IMR-90 (cell line): ENCODE measurements around the gene HMX3. TPM values are rescaled to one million over a fixed set of nuclear protein-coding genes. Genes with fewer than 3 reads are reported as not detected.
A peak's percentile ranks its signal among the peaks of the same experiment; 100 is the strongest.

ENCODE experiments used
- ATAC-seq: fragments of 200-7000 bp; cut with Tn5 transposase; 2 replicates; pipeline ENCODE4 v1.9.1; 2020; ENCODE audit warnings: low read depth, mild to moderate bottlenecking, moderate library complexity
- BruUV-seq: library from RNA; stranded (reverse); fragments of 400-500 nt; replicated peaks from 2 replicates; lab custom pipeline; 2021; lab: Mats Ljungman, UMichigan
- CTCF ChIA-PET: fragments of 300-600 bp; formaldehyde crosslinking; extraction: SDS; loops from one replicate; lab custom pipeline; 2021; ENCODE audit warnings: antibody characterized with exemption; lab: Yijun Ruan, JAX
- POLR2A ChIA-PET: fragments of 300-600 bp; sonication (Branson Sonifier 250); formaldehyde crosslinking; loops from one replicate; lab custom pipeline; 2022; ENCODE audit warnings: antibody characterized with exemption; ENCODE audit not compliant: unreplicated experiment; lab: Charles Lee
- DNase-seq: peaks from one replicate; pipeline ENCODE4 v3.0.0; 2013
- H2AFZ ChIP-seq: replicated peaks from 2 replicates; pipeline ENCODE3; 2013; ENCODE audit warnings: low read length, mild to moderate bottlenecking; ENCODE audit not compliant: poor library complexity
- H2AK5ac ChIP-seq: 2 replicates; pipeline ENCODE4 v1.6.1; 2013; ENCODE audit warnings: low read depth, low read length, inconsistent platforms
- H2AK9ac ChIP-seq: replicated peaks from 2 replicates; pipeline ENCODE3; 2013; ENCODE audit warnings: mild to moderate bottlenecking, low read depth, low read length, moderate library complexity; ENCODE audit not compliant: poor library complexity
- H2BK120ac ChIP-seq: 2 replicates; pipeline ENCODE4 v1.6.1; 2013; ENCODE audit warnings: low read depth, low read length, inconsistent platforms
- H2BK15ac ChIP-seq: 3 replicates; pipeline ENCODE4 v1.6.1; 2013; ENCODE audit warnings: low read depth, low read length, inconsistent platforms
- H2BK20ac ChIP-seq: 2 replicates; pipeline ENCODE4 v1.6.1; 2013; ENCODE audit warnings: low read depth, mild to moderate bottlenecking, inconsistent platforms, low read length, moderate library complexity
- H2BK5ac ChIP-seq: 2 replicates; pipeline ENCODE4 v1.6.1; 2013; ENCODE audit warnings: mild to moderate bottlenecking, low read depth, low read length, inconsistent platforms; ENCODE audit not compliant: poor library complexity, severe bottlenecking
- H3K14ac ChIP-seq: replicated peaks from 2 replicates; pipeline ENCODE4 v1.6.1; 2013; ENCODE audit warnings: low read depth, low read length, inconsistent platforms
- H3K18ac ChIP-seq: 2 replicates; pipeline ENCODE4 v1.6.1; 2013; ENCODE audit warnings: low read depth, low read length, control low read depth
- H3K23ac ChIP-seq: 2 replicates; pipeline ENCODE4 v1.6.1; 2013; ENCODE audit warnings: low read depth, low read length, inconsistent platforms
- H3K27ac ChIP-seq: 2 replicates; pipeline ENCODE4 v1.5.1; 2013; ENCODE audit warnings: mild to moderate bottlenecking, control low read depth, low read length; ENCODE audit not compliant: insufficient read depth
- H3K27me3 ChIP-seq: 2 replicates; pipeline ENCODE4 v1.6.1; 2013; ENCODE audit warnings: low read length; ENCODE audit not compliant: control insufficient read depth, insufficient read depth
- H3K36me3 ChIP-seq: 2 replicates; pipeline ENCODE4 v1.6.1; 2013; ENCODE audit warnings: low read length, mixed read lengths; ENCODE audit not compliant: control insufficient read depth, insufficient read depth
- H3K4ac ChIP-seq: 2 replicates; pipeline ENCODE4 v1.6.1; 2013; ENCODE audit warnings: low read depth, low read length, inconsistent platforms
- H3K4me1 ChIP-seq: 2 replicates; pipeline ENCODE4 v1.6.1; 2013; ENCODE audit warnings: low read length, mixed read lengths; ENCODE audit not compliant: control insufficient read depth, insufficient read depth
- H3K4me2 ChIP-seq: 2 replicates; pipeline ENCODE4 v1.6.1; 2013; ENCODE audit warnings: low read depth, mild to moderate bottlenecking, control low read depth, low read length, moderate library complexity
- H3K4me3 ChIP-seq: 2 replicates; pipeline ENCODE4 v1.5.1; 2013; ENCODE audit warnings: low read depth, mild to moderate bottlenecking, control low read depth, low read length, moderate library complexity; ENCODE audit not compliant: insufficient read depth
- H3K56ac ChIP-seq: 2 replicates; pipeline ENCODE4 v1.6.1; 2013; ENCODE audit warnings: low read length, inconsistent platforms; ENCODE audit not compliant: insufficient read depth; ENCODE audit errors: extremely low read depth
- H3K79me1 ChIP-seq, 2 experiments: 2 replicates each; pipeline ENCODE4 v1.6.1; 2013; ENCODE audit warnings: low read length in 2 of 2, inconsistent platforms in 1 of 2, low read depth in 1 of 2
- H3K9ac ChIP-seq: 2 replicates; pipeline ENCODE4 v1.6.1; 2013; ENCODE audit warnings: low read depth, low read length, control low read depth
- H3K9me1 ChIP-seq: 2 replicates; pipeline ENCODE4 v1.6.1; 2013; ENCODE audit warnings: low read length, inconsistent platforms; ENCODE audit not compliant: insufficient read depth
- H3K9me3 ChIP-seq: 2 replicates; pipeline ENCODE4 v1.6.1; 2013; ENCODE audit warnings: low read length; ENCODE audit not compliant: control insufficient read depth, insufficient read depth
- H4K20me1 ChIP-seq: 2 replicates; pipeline ENCODE4 v1.6.1; 2013; ENCODE audit warnings: low read length, inconsistent platforms; ENCODE audit not compliant: insufficient read depth
- H4K5ac ChIP-seq: 2 replicates; pipeline ENCODE4 v1.6.1; 2013; ENCODE audit warnings: mild to moderate bottlenecking, low read depth, low read length, control low read depth
- H4K8ac ChIP-seq, 2 experiments: 2 replicates each; pipeline ENCODE4 v1.6.1; 2013; ENCODE audit warnings: low read depth in 2 of 2, low read length in 2 of 2, control low read depth in 1 of 2, inconsistent platforms in 1 of 2
- H4K91ac ChIP-seq: 2 replicates; pipeline ENCODE4 v1.6.1; 2013; ENCODE audit warnings: low read depth, low read length, inconsistent platforms; ENCODE audit not compliant: insufficient read depth
- BHLHE40 ChIP-seq: fragments of 150-350 bp; IDR thresholded peaks from 2 replicates; pipeline ENCODE4 v1.6.1; 2016; ENCODE audit warnings: mild to moderate bottlenecking, low read depth, low read length
- CEBPB ChIP-seq: IDR thresholded peaks from 2 replicates; pipeline ENCODE4 v1.6.1; 2012; ENCODE audit warnings: low read depth, low read length, improper control_type of control experiment
- CHD1 ChIP-seq: IDR thresholded peaks from 2 replicates; pipeline ENCODE4 v1.6.1; 2012; ENCODE audit warnings: low read depth, low read length, improper control_type of control experiment
- CTCF ChIP-seq: conservative IDR thresholded peaks from 2 replicates; pipeline ENCODE4 v1.5.1; 2012; ENCODE audit warnings: mild to moderate bottlenecking, low read depth, low read length, improper control_type of control experiment
- ELK1 ChIP-seq: fragments of 150-350 bp; IDR thresholded peaks from 2 replicates; pipeline ENCODE4 v1.6.1; 2016; ENCODE audit warnings: low read depth, mild to moderate bottlenecking, low read length, moderate library complexity, borderline replicate concordance
- FOS ChIP-seq: fragments of 150-350 bp; IDR thresholded peaks from 2 replicates; pipeline ENCODE4 v1.6.1; 2016; ENCODE audit warnings: low read depth, low read length
- MAFK ChIP-seq: IDR thresholded peaks from 2 replicates; pipeline ENCODE4 v1.6.1; 2012; ENCODE audit warnings: low read depth, low read length, improper control_type of control experiment
- MAZ ChIP-seq: IDR thresholded peaks from 2 replicates; pipeline ENCODE4 v1.6.1; 2012; ENCODE audit warnings: low read depth, mild to moderate bottlenecking, low read length, improper control_type of control experiment, moderate library complexity, borderline replicate concordance
- MXI1 ChIP-seq: IDR thresholded peaks from 2 replicates; pipeline ENCODE4 v1.6.1; 2012; ENCODE audit warnings: low read depth, mild to moderate bottlenecking, low read length, moderate library complexity, borderline replicate concordance
- NFE2L2 ChIP-seq: fragments of 150-350 bp; IDR thresholded peaks from 2 replicates; pipeline ENCODE4 v1.6.1; 2016; ENCODE audit warnings: low read depth, mild to moderate bottlenecking, low read length
- POLR2A ChIP-seq: IDR thresholded peaks from 2 replicates; pipeline ENCODE4 v1.6.1; 2012; ENCODE audit warnings: mild to moderate bottlenecking, low read depth, low read length
- RAD21 ChIP-seq: IDR thresholded peaks from 2 replicates; pipeline ENCODE4 v1.6.1; 2012; ENCODE audit warnings: low read length, improper control_type of control experiment
- SMC3 ChIP-seq: fragments of 150-350 bp; IDR thresholded peaks from 2 replicates; pipeline ENCODE4 v1.6.1; 2016; ENCODE audit warnings: low read depth, mild to moderate bottlenecking, antibody characterized with exemption, low read length, moderate library complexity
- USF2 ChIP-seq: fragments of 150-350 bp; IDR thresholded peaks from 2 replicates; pipeline ENCODE4 v1.6.1; 2017; ENCODE audit warnings: mild to moderate bottlenecking, antibody characterized with exemption, low read length, low read depth
- WGBS, 2 experiments: methylation state at CpG; one replicate each; pipeline versions ENCODE4 v1.1.5 to v1.1.7; 2013; ENCODE audit warnings: missing lambda C conversion rate in 2 of 2; ENCODE audit not compliant: insufficient read length in 1 of 2; ENCODE audit errors: extremely low coverage in 2 of 2; 5-methylcytosine and 5-hydroxymethylcytosine counted together
- dilution Hi-C: fragments of 300-500 bp; cut with HindIII; formaldehyde crosslinking; loops from one replicate; pipeline ENCODE4 v1.14.3; 2018; ENCODE audit warnings: low sequenced_read_pairs; ENCODE audit not compliant: unreplicated experiment
- in situ Hi-C: fragments of 300-500 bp; cut with MboI; formaldehyde crosslinking; loops from 3 replicates; pipeline ENCODE4 v1.14.3; 2019; ENCODE audit warnings: low sequenced_read_pairs, inconsistent platforms, mixed read lengths
- intact Hi-C: fragments of 100-400 bp; cut with micrococcal nuclease; formaldehyde crosslinking; loops from 2 replicates; pipeline ENCODE4 v1.10.0; 2022
- polyA plus RNA-seq, 3 experiments: library from polyadenylated mRNA; depleted of rRNA; stranded (reverse); fragments of >200 nt; gene quantifications; 2 replicates each; pipeline ENCODE4 v1.2.3, GENCODE V29; 2012; ENCODE audit warnings: low replicate concordance in 1 of 3
- total RNA-seq: library from RNA; depleted of rRNA; stranded (reverse); fragments of >200 nt; gene quantifications from 2 replicates; pipeline ENCODE4 v1.2.3, GENCODE V29; 2012

Gene HMX3
- total and polyA plus RNA-seq, 2 of the 4 experiments (the other 2 are of a cell fraction), result not detected

- Histone ChIP-seq H3K56ac (no peak overlapping the region), H2BK5ac (no peak overlapping the region), H3K4me3 (no peak overlapping the region), H2BK20ac (no peak overlapping the region), H3K79me1 (peaks cover 0 to 17% of the 10 kb centered on the region in 2 experiments; a peak in 2 of 4 replicates), H3K27me3 (peaks cover 36% of the 10 kb centered on the region), H3K36me3 (peaks cover 2% of the 10 kb centered on the region; the same call in 1 of the 2 replicates), H2BK15ac (no peak overlapping the region), H2BK120ac (no peak overlapping the region), H3K9me3 (0 out of 2 replicates have a peak, but pooled peaks cover 3% of the 10 kb centered on the region), H3K18ac (no peak overlapping the region), H3K9ac (no peak overlapping the region), H3K14ac (no peak overlapping the region), H2AFZ (peak overlapping the region; percentile 87), H4K8ac (peak overlapping the region; percentile 11 to 79; a peak in 3 of 4 replicates), H3K9me1 (no peaks in the 10 kb centered on the region; the same call in 1 of the 2 replicates), H3K4me2 (peak overlapping the region; percentile 29; the same call in 1 of the 2 replicates), H4K20me1 (peaks cover 25% of the 10 kb centered on the region), H3K4me1 (peaks cover 1% of the 10 kb centered on the region), H2AK5ac (no peak overlapping the region), H4K5ac (no peak overlapping the region), H3K4ac (no peak overlapping the region), H3K27ac (no peak overlapping the region), H4K91ac (no peak overlapping the region), H3K23ac (no peak overlapping the region), H2AK9ac (peak overlapping the region; percentile 97)
- ChIA-PET CTCF (interaction anchor here (0.5 to 0.7 kb wide), 3 partner anchors 112 to 222 kb away, joined by 3 to 5 read pairs (median 3); no protein-coding TSS in a partner anchor), POLR2A (no interaction called here)
- in situ Hi-C loops (loop anchor here (25.0 kb wide), 2 partner anchors 291 to 1016 kb away; no protein-coding TSS in a partner anchor), intact Hi-C loops (loop anchor here (10.0 kb wide), 2 partner anchors 299 to 1261 kb away; partner anchors contain the start of gene OAT), dilution Hi-C loops (no loop called here)
- no CpG with 5 or more reads among the region's 9 CpGs for WGBS, 2 experiments
- ATAC-seq (no peak), DNase-seq (no peak)
- no peak for TF ChIP-seq MAZ
- TF ChIP-seq FOS, result no peak
- TF ChIP-seq CTCF, result no peak
- no peak for TF ChIP-seq POLR2A
- TF ChIP-seq RAD21, result no peak
- no peak for TF ChIP-seq SMC3
- TF ChIP-seq CHD1, result no peak
- no peak for TF ChIP-seq CEBPB
- TF ChIP-seq BHLHE40, result no peak
- no peak for TF ChIP-seq MAFK
- no peak for TF ChIP-seq MXI1
- no peak for TF ChIP-seq NFE2L2
- no peak for TF ChIP-seq USF2
- no peak for TF ChIP-seq ELK1
- BruUV-seq, result no TSS peak
Observed at GRCh38 chr10:123153486-123154091, 17.8 kb downstream of the HMX3 start.
